Measurements from ENCODE around the gene SH3D19.

Gene SH3D19

DNA sequence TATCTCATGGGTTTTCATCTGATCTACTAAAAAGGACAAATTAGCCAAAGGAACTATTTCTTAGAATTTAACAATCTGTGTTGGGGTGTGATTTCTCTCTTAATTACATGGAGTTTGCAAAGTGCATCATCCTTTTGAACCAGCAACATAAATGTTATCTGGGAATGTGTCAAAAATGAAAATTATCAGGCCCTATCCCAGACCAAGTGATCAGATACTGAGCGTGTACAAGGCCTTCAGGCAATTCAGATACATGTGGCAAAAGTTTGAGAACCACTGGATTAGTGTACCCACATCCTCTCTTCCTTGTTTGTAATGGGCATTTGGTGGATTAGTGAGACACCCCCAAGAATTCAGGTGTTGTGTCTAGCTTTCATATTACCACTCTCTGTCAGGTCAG is 3.8 kb downstream of the SH3D19 start:
- Histone ChIP-seq H3K4me3 (ENCODE audit: low read length) (no peak overlapping the region), H3K4me1 (ENCODE audit: low read length) (no peaks in the 10 kb centered on the region), H3K9ac (ENCODE audit: low read length) (no peak overlapping the region), H4K20me1 (ENCODE audit: insufficient read depth, low read length) (no peaks in the 10 kb centered on the region), H3K27ac (ENCODE audit: low read length) (no peak overlapping the region), H2AFZ (ENCODE audit: low read depth, low read length) (no peak overlapping the region), H3K79me2 (ENCODE audit: low read length) (no peaks in the 10 kb centered on the region), H3K36me3 (replicated peaks; ENCODE audit: low read depth, low read length) (no peaks in the 10 kb centered on the region), H3K27me3 (ENCODE audit: low read depth, low read length) (no peaks in the 10 kb centered on the region), H3K4me2 (ENCODE audit: low read length) (no peak overlapping the region), H3K9me3 (ENCODE audit: insufficient read depth, low read length) (no peaks in the 10 kb centered on the region)
- no peak for TF ChIP-seq EZH2phosphoT487 (IDR thresholded peaks at IDR 0.05; ENCODE audit: low read depth)
- TF ChIP-seq, protein P1, sequence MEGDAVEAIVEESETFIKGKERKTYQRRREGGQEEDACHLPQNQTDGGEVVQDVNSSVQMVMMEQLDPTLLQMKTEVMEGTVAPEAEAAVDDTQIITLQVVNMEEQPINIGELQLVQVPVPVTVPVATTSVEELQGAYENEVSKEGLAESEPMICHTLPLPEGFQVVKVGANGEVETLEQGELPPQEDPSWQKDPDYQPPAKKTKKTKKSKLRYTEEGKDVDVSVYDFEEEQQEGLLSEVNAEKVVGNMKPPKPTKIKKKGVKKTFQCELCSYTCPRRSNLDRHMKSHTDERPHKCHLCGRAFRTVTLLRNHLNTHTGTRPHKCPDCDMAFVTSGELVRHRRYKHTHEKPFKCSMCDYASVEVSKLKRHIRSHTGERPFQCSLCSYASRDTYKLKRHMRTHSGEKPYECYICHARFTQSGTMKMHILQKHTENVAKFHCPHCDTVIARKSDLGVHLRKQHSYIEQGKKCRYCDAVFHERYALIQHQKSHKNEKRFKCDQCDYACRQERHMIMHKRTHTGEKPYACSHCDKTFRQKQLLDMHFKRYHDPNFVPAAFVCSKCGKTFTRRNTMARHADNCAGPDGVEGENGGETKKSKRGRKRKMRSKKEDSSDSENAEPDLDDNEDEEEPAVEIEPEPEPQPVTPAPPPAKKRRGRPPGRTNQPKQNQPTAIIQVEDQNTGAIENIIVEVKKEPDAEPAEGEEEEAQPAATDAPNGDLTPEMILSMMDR (IDR thresholded peaks at IDR 0.05; ENCODE audit: low read depth, low read length) = no peak

DNA sequence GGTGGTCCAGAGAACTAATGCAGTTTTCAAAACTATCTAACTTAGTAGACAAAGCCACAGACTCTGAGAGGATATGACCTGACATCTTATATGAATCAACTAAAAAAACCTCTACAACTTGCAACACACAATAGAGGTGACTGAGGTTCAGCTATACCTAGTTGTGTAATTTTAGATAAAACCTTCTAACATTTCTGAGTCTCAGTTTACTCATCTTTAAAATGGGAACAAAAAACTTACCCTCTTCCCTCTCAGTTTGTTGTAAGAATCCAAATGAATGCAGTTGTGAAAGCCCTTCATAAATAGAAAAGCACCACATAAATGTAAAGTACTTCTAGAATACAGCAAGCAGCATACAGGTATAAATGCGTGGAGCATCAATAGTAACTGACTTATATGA is 5.9 kb downstream of the SH3D19 start:
- no peaks in the 10 kb centered on the region for H3K9me3 ChIP-seq (ENCODE audit: insufficient read depth, low read length)
- H3K79me2 ChIP-seq (ENCODE audit: low read length) = no peaks in the 10 kb centered on the region
- H3K4me3 ChIP-seq (ENCODE audit: low read length) = no peak overlapping the region
- H4K20me1 ChIP-seq (ENCODE audit: insufficient read depth, low read length) = no peaks in the 10 kb centered on the region
- H3K4me1 ChIP-seq (ENCODE audit: low read length) = no peaks in the 10 kb centered on the region
- H3K4me2 ChIP-seq (ENCODE audit: low read length) = no peak overlapping the region
- H3K27ac ChIP-seq (ENCODE audit: low read length) = no peak overlapping the region
- no peaks in the 10 kb centered on the region for H3K27me3 ChIP-seq (ENCODE audit: low read depth, low read length)
- H3K9ac ChIP-seq (ENCODE audit: low read length) = no peak overlapping the region
- H3K36me3 ChIP-seq (replicated peaks; ENCODE audit: low read depth, low read length) = no peaks in the 10 kb centered on the region
- no peak overlapping the region for H2AFZ ChIP-seq (ENCODE audit: low read depth, low read length)
- TF ChIP-seq, protein P1 (IDR thresholded peaks at IDR 0.05; ENCODE audit: low read depth, low read length) = no peak
- no peak for TF ChIP-seq EZH2phosphoT487 (IDR thresholded peaks at IDR 0.05; ENCODE audit: low read depth)

GRCh38 chr4:151318307-151319006 is 6.9 kb downstream of the SH3D19 start:
- no peak overlapping the region for H3K27ac ChIP-seq (ENCODE audit: low read length)
- H3K4me3 ChIP-seq (ENCODE audit: low read length) = no peak overlapping the region
- no peaks in the 10 kb centered on the region for H3K79me2 ChIP-seq (ENCODE audit: low read length)
- H3K36me3 ChIP-seq (replicated peaks; ENCODE audit: low read depth, low read length) = no peaks in the 10 kb centered on the region
- no peak for TF ChIP-seq EZH2phosphoT487 (IDR thresholded peaks at IDR 0.05; ENCODE audit: low read depth)
- TF ChIP-seq, protein P1 (IDR thresholded peaks at IDR 0.05; ENCODE audit: low read depth, low read length) = no peak
- no peak overlapping the region for H2AFZ ChIP-seq (ENCODE audit: low read depth, low read length)
- no peaks in the 10 kb centered on the region for H3K27me3 ChIP-seq (ENCODE audit: low read depth, low read length)
- no peaks in the 10 kb centered on the region for H3K4me1 ChIP-seq (ENCODE audit: low read length)
- H4K20me1 ChIP-seq (ENCODE audit: insufficient read depth, low read length) = no peaks in the 10 kb centered on the region
- no peak overlapping the region for H3K4me2 ChIP-seq (ENCODE audit: low read length)
- no peak overlapping the region for H3K9ac ChIP-seq (ENCODE audit: low read length)
- no peaks in the 10 kb centered on the region for H3K9me3 ChIP-seq (ENCODE audit: insufficient read depth, low read length)

- Histone ChIP-seq H3K9ac (ENCODE audit: low read length) (no peak overlapping the region), H3K4me3 (ENCODE audit: low read length) (no peak overlapping the region), H4K20me1 (ENCODE audit: insufficient read depth, low read length) (no peaks in the 10 kb centered on the region), H3K79me2 (ENCODE audit: low read length) (no peaks in the 10 kb centered on the region), H3K4me1 (ENCODE audit: low read length) (no peaks in the 10 kb centered on the region), H3K9me3 (ENCODE audit: insufficient read depth, low read length) (no peaks in the 10 kb centered on the region), H3K4me2 (ENCODE audit: low read length) (no peak overlapping the region), H3K36me3 (replicated peaks; ENCODE audit: low read depth, low read length) (no peaks in the 10 kb centered on the region), H2AFZ (ENCODE audit: low read depth, low read length) (no peak overlapping the region), H3K27ac (ENCODE audit: low read length) (no peak overlapping the region), H3K27me3 (ENCODE audit: low read depth, low read length) (no peaks in the 10 kb centered on the region)
- no peak for TF ChIP-seq EZH2phosphoT487 (IDR thresholded peaks at IDR 0.05; ENCODE audit: low read depth)
- TF ChIP-seq, protein P1 (IDR thresholded peaks at IDR 0.05; ENCODE audit: low read depth, low read length) = no peak
Observed at GRCh38 chr4:151316645-151317044, 8.8 kb downstream of the SH3D19 start.

All from OCI-LY3 (cell line).